Activated CD8-positive, alpha-beta T cell treated with anti-CD3 and anti-CD28 coated beads for 36 hours (primary cell): Measurements from ENCODE around the gene GABRA5. TPM values are rescaled to one million over a fixed set of nuclear protein-coding genes. Genes with fewer than 3 reads are reported as not detected.

Source experiments
- ATAC-seq: fragments of 200-7000 bp; cut with Tn5 transposase; one replicate; pipeline ENCODE4 v1.10.0; 2021; ENCODE audit warnings: mild to moderate bottlenecking, moderate library complexity
- CTCF ChIA-PET: fragments of 350-600 bp; sonication (Branson Sonifier 250); formaldehyde crosslinking; loops from one replicate; lab custom pipeline; 2021; ENCODE audit warnings: antibody characterized with exemption; lab: Charles Lee
- POLR2A ChIA-PET: fragments of 350-600 bp; sonication (Branson Sonifier 250); formaldehyde crosslinking; loops from one replicate; lab custom pipeline; 2021; ENCODE audit warnings: antibody characterized with exemption; lab: Charles Lee
- DNase-seq: peaks from one replicate; pipeline ENCODE4 v3.0.0-alpha.2; 2020
- H3K27ac Mint-ChIP-seq: one replicate; pipeline ENCODE4 v1.8.0; 2021; ENCODE audit warnings: mild to moderate bottlenecking, mixed read lengths
- H3K27me3 Mint-ChIP-seq: one replicate; pipeline ENCODE4 v1.8.0; 2021; ENCODE audit warnings: mixed read lengths
- H3K36me3 Mint-ChIP-seq: one replicate; pipeline ENCODE4 v1.8.0; 2021; ENCODE audit warnings: low read depth, mixed read lengths
- H3K4me1 Mint-ChIP-seq: one replicate; pipeline ENCODE4 v1.8.0; 2021; ENCODE audit warnings: low read depth, mixed read lengths
- H3K4me3 Mint-ChIP-seq: one replicate; pipeline ENCODE4 v1.8.0; 2021; ENCODE audit warnings: mild to moderate bottlenecking, moderate library complexity, mixed read lengths
- H3K9me3 Mint-ChIP-seq: one replicate; pipeline ENCODE4 v1.8.0; 2021; ENCODE audit warnings: mixed read lengths
- CTCF ChIP-seq: fragments of 200-600 bp; IDR thresholded peaks from one replicate; pipeline ENCODE4 v1.8.0; 2022; ENCODE audit warnings: antibody characterized with exemption, mild to moderate bottlenecking
- intact Hi-C: fragments of 100-400 bp; cut with micrococcal nuclease; formaldehyde crosslinking; loops from one replicate; pipeline ENCODE4 v1.10.0; 2022
- total RNA-seq, 2 experiments: library from RNA; stranded (reverse); gene quantifications; one replicate each; pipeline ENCODE4 v1.2.3, GENCODE V29; 2021

The GABRA5 gene
- total RNA-seq, 2 experiments from 2014 or later = not detected

GRCh38 chr15:26889298-26889898 is 22.5 kb downstream of the GABRA5 start:
- no peak overlapping the region for H3K27ac Mint-ChIP-seq
- POLR2A ChIA-PET = no interaction called here

GRCh38 chr15:26890451-26890850 is 23.6 kb downstream of the GABRA5 start:
- H3K4me3 Mint-ChIP-seq = no peak overlapping the region
- CTCF ChIA-PET = interaction anchor here (0.6 to 1.7 kb wide), 9 partner anchors 8 to 468 kb away, joined by 3 to 16 read pairs (median 5); no protein-coding TSS in a partner anchor
- POLR2A ChIA-PET = no interaction called here
- no peak for DNase-seq
- no peak overlapping the region for H3K27ac Mint-ChIP-seq
- no peak for TF ChIP-seq CTCF
- no peaks in the 10 kb centered on the region for H3K4me1 Mint-ChIP-seq
- peaks cover 5% of the 10 kb centered on the region for H3K9me3 Mint-ChIP-seq
- H3K27me3 Mint-ChIP-seq = peaks cover 14% of the 10 kb centered on the region
- no peaks in the 10 kb centered on the region for H3K36me3 Mint-ChIP-seq
- intact Hi-C loops = loop anchor here (5.0 kb wide), 1 partner anchor 127 kb away; no protein-coding TSS in a partner anchor
- ATAC-seq = no peak

More at GRCh38 chr15:26889298-26889898, 22.5 kb downstream of the GABRA5 start:
- CTCF ChIA-PET = interaction anchor here (0.7 to 1.5 kb wide), 9 partner anchors 9 to 822 kb away, joined by 3 to 10 read pairs (median 3); no protein-coding TSS in a partner anchor
- H3K36me3 Mint-ChIP-seq = no peaks in the 10 kb centered on the region
- DNase-seq (peak; percentile 74), ATAC-seq (no peak)
- H3K4me1 Mint-ChIP-seq = no peaks in the 10 kb centered on the region
- peaks cover 5% of the 10 kb centered on the region for H3K9me3 Mint-ChIP-seq
- H3K27me3 Mint-ChIP-seq = peaks cover 14% of the 10 kb centered on the region
- peak; percentile 86 for TF ChIP-seq CTCF
- intact Hi-C loops = no loop called here
- no peak overlapping the region for H3K4me3 Mint-ChIP-seq

GRCh38 chr15:26890988-26891387 is 24.1 kb downstream of the GABRA5 start:
- DNase-seq = no peak
- no peaks in the 10 kb centered on the region for H3K36me3 Mint-ChIP-seq
- intact Hi-C loops = loop anchor here (5.0 kb wide), 1 partner anchor 126 kb away; no protein-coding TSS in a partner anchor
- H3K4me3 Mint-ChIP-seq = no peak overlapping the region
- H3K27ac Mint-ChIP-seq = no peak overlapping the region
- TF ChIP-seq CTCF = no peak
- ChIA-PET POLR2A (no interaction called here), CTCF (interaction anchor here (0.8 to 1.7 kb wide), 8 partner anchors 10 to 468 kb away, joined by 3 to 16 read pairs (median 4); no protein-coding TSS in a partner anchor)
- ATAC-seq = no peak
- no peaks in the 10 kb centered on the region for H3K4me1 Mint-ChIP-seq
- peaks cover 7% of the 10 kb centered on the region for H3K9me3 Mint-ChIP-seq
- H3K27me3 Mint-ChIP-seq = peaks cover 14% of the 10 kb centered on the region

- no peaks in the 10 kb centered on the region for H3K36me3 Mint-ChIP-seq
- CTCF ChIA-PET = interaction anchor here (0.8 to 1.7 kb wide), 8 partner anchors 11 to 467 kb away, joined by 3 to 16 read pairs (median 4); no protein-coding TSS in a partner anchor
- TF ChIP-seq CTCF = peak; percentile 73
- no peak overlapping the region for H3K27ac Mint-ChIP-seq
- no peak overlapping the region for H3K4me3 Mint-ChIP-seq
- no peaks in the 10 kb centered on the region for H3K4me1 Mint-ChIP-seq
- peaks cover 14% of the 10 kb centered on the region for H3K27me3 Mint-ChIP-seq
- POLR2A ChIA-PET = no interaction called here
- peak; percentile 49 for ATAC-seq
- peaks cover 9% of the 10 kb centered on the region for H3K9me3 Mint-ChIP-seq
- DNase-seq = peak; percentile 71
- intact Hi-C loops = loop anchor here (5.0 kb wide), 1 partner anchor 126 kb away; no protein-coding TSS in a partner anchor
These were observed 24.8 kb downstream of the GABRA5 start for GRCh38 chr15:26891448-26892181.
